H4 (cell line): Measurements from ENCODE around the gene CDC20B. TPM values are rescaled to one million over a fixed set of nuclear protein-coding genes. Genes with fewer than 3 reads are reported as not detected.
"Not testable (repeated sequence)": the region's sequence is repeated elsewhere in the genome, so short reads cannot be mapped to it uniquely, and the experiment has no call there.

ENCODE experiments used
- DNase-seq: peaks from one replicate; pipeline ENCODE4 v3.0.0-alpha.2; 2015; ENCODE audit warnings: low spot score
- total RNA-seq: library from RNA; depleted of rRNA; stranded (reverse); fragments of >200 nt; shearing (Covaris generic); gene quantifications from 2 replicates; pipeline ENCODE4 v1.2.3, GENCODE V29; 2014; rRNA removed

Gene CDC20B
- total RNA-seq, 1 experiment from 2014 or later = not detected

DNA sequence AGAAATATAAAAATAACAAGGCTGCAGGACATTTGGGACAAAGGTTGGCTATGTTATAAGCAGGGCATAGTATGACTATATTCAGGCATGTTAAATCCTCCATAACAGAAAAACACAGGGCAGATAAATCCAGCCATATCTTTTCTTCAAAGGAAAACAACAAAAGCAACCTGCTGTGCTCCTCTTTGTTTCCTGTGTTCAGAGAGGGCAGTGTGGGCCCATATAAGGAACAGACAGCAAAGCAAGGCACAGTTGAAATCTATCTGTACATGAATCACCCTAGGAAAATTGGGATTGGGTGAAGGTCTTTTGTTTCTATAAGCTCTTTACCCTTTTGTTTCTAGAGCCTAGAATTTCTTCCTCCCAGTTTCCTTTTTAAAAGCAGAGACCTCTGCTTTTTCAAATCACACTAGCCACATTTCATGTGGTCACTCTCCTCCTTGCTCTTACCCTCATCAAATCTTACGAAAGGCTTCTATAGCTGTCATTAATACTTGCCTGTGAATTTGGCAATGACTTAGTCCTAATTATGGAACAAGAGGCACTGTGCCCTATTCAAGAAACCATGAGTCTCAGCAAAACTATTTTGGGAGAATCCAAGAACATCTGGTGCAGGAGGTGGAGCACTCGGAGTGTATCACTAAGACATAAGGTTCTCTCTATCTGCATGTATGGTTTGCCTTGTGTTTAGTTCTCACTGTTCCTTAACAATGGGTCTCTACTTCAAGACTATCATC is 68.8 kb downstream of the CDC20B start:
- no peak for DNase-seq

GRCh38 chr5:55102348-55102747 is 70.6 kb downstream of the CDC20B start, which contains the start of gene GZMA:
Gene GZMA (plus strand): TSS chr5:55102646. CDS start chr5:55102683, 37 bp downstream.
- DNase-seq = no peak

- no peak for DNase-seq
These were observed 71.3 kb downstream of the CDC20B start for GRCh38 chr5:55101556-55102276.

GRCh38 chr5:55101148-55101547 is 71.8 kb downstream of the CDC20B start:
- not testable (repeated sequence) for DNase-seq

DNA sequence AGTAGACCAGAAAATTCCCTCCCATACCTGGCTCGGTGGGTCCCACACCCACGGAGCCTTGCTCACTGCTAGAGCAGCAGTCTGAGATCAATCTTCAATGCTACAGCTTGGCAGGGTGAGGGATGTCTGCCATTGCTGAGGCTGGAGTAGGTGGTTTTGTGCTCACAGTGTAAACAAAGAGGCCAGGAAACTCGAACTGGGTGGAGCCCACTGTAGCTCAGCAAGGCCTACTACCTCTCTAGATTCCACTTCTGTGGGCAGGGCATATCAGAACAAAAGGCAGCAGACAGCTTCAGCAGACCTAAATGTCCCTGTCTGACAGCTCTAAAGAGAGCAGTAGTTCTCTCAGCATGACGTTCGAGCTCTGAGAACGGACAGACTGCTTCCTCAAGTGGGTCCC is 76.1 kb downstream of the CDC20B start:
- DNase-seq = no peak

DNA sequence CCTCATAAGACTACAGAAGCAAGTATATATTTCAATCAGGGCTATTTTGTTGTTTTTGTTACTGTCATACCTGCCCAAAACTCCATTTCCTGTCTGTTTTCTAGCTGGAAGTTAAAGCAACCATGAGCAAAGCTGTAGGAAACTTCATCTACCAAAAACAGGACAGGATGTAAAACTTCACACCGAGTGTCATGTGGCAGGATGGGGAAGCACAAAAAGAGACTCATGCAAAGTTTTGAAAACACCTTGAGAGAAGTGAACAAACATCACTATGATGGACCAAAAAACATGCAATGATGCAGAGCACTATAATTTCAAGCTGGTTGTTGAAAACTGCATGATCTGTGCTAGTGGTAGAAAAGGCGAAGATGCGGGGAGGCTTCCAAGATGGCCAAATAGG is 76.8 kb downstream of the CDC20B start:
- no peak for DNase-seq

- not testable (repeated sequence) for DNase-seq
These were observed 82.0 kb downstream of the CDC20B start for GRCh38 chr5:55091011-55091410.

- DNase-seq = not testable (repeated sequence)
These were observed 83.7 kb downstream of the CDC20B start for GRCh38 chr5:55089301-55089700.

DNA sequence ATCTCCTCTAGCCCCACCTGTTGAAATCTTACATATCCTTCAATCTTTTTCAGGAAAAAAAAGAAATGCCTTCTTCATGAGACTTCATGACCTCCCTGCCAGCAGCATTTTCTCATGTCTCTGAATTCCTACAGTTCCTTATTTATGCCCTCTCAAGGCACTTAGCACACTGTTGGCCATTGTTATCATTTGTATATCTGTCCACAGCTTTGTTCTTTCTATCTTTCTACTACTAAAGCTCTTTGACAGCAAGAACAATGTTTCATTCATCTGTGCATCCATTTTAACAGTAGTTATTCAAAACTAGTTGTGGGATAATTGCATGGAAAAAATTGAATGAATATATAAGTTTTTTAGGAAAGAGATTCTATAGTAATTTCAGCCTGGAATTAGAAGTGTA is 91.4 kb downstream of the CDC20B start:
- no peak for DNase-seq

- no peak for DNase-seq
These were observed 99.8 kb downstream of the CDC20B start for GRCh38 chr5:55073211-55073610.

DNA sequence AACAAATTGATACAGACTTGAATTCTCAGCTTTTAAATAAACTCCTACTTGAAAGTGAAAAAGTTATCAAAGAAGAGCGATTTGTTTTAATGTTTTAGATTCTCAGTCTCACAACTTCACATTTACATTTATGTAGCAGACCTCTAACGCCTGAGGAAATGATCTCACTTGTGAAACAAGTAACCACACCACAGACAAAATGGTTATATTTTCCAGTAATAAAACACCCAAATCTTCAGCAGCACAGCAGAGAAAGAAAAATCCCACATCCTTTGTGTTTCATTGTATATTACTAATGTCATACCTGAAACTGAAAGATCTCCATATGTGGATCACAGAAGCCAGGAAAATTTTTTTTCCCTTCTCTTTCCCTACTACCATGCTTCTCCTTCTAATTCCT is 100.3 kb downstream of the CDC20B start:
- DNase-seq = no peak

GRCh38 chr5:55071413-55071812 is 101.6 kb downstream of the CDC20B start:
- no peak for DNase-seq

- no peak for DNase-seq
These were observed 102.0 kb downstream of the CDC20B start for GRCh38 chr5:55070968-55071367.

DNA sequence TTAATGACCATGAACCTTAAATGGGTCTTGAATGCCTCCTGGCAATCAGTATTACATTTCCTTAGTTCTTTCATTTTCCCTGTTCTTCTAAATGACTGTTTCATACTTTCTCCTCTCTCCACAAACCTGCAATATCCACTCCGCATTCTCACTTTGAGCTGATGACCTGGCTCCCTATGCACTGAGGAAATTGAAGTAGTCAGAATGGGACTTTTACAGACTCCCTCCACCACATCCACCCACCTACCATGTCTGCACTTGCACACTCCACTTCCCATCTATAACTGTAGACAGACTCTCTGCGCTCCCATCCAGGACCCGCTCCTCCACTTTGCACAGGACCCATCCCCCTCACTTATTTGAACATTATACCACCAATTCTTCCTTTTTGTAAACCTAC is 106.7 kb downstream of the CDC20B start:
- DNase-seq = no peak

GRCh38 chr5:55064523-55064922 is 108.5 kb downstream of the CDC20B start:
- no peak for DNase-seq

DNA sequence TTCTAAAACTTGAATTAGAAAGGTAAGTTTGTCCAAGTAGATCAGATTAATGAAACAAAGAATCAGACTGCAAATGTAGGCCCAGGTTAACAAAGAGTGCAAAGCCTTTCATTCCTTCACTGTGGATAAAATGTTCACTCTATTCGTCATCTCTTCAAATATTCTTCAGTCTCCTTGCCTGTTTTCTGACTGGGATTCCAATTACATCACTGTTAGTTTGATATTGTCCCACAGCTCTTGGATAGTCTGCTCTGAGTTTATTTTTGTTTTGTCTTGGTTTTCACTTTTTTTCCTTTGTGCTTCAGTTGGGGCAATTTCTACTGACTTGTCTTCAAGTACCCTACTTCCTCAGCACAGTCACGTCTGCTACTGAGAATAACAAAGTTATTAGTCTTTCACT is 109.1 kb downstream of the CDC20B start:
- no peak for DNase-seq

DNA sequence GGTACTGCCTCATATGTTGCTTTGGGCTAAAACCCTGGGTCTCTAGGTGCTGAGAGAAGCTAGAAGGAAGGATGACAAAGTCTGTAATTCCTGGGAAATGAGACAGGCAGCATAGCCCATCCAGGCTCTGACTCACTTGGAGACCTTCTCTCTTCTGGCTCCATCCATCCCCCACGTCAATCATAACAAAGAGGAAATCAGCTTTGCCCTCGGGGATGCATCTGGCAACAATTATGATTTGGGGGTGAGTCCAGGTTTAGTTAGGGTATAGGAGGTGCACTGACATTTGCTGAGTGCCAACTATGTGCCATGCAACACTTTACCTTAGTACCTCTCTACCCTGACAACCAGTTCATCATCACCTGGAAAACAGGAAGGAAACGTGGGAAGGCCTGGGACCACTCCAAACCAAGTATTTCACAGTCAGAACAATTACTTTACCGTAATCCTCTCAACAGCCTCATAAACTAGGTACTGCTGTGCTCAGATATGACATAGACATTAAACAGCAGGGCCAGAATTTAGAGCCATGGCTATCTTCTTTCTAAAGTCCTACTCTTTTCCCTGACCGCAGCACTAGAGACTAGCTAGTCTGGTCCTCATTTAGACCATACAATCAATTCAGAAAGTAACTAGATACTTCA is 109.6 kb downstream of the CDC20B start:
- DNase-seq = no peak

Other genes starting within 250 kb of the CDC20B start
- gene ESM1, start 187.6 kb downstream of the CDC20B start, total RNA-seq = not detected in 2 replicates
- not detected in 2 replicates for gene GZMK, start 148.9 kb downstream of the CDC20B start, total RNA-seq
- not detected in 2 replicates for gene GZMA, start 70.5 kb downstream of the CDC20B start, total RNA-seq
- gene GPX8, start 13.0 kb downstream of the CDC20B start, total RNA-seq = 129 and 152 TPM in 2 replicates
- 0.21 and 0.48 TPM in 2 replicates for gene MCIDAS, start 54.1 kb upstream of the CDC20B start, total RNA-seq
- gene CCNO, start 60.4 kb upstream of the CDC20B start, total RNA-seq = 1.4 and 2.4 TPM in 2 replicates
- gene DHX29, start 134.5 kb upstream of the CDC20B start, total RNA-seq = 22.6 and 26.8 TPM in 2 replicates
- gene MTREX, start 134.8 kb upstream of the CDC20B start, total RNA-seq = 95.0 and 125 TPM in 2 replicates